DMS53 (cell line): Measurements from ENCODE around the gene ADORA2A.

Experiments
- DNase-seq: peaks from one replicate; lab custom pipeline; 2025; lab: John Stamatoyannopoulos, UW

ADORA2A gene

GRCh38 chr22:24418786-24419474, 8.5 kb upstream of the ADORA2A start:
- peak; percentile 51 for DNase-seq

- DNase-seq = peak; percentile 49
Observed at GRCh38 chr22:24419475-24419850, 7.9 kb upstream of the ADORA2A start.

- peak; percentile 70 for DNase-seq
Observed at GRCh38 chr22:24420072-24420976, 7.1 kb upstream of the ADORA2A start.

GRCh38 chr22:24420977-24421343, 6.4 kb upstream of the ADORA2A start:
- DNase-seq = no peak

- DNase-seq = peak; percentile 24
Observed at GRCh38 chr22:24421428-24421931, 5.9 kb upstream of the ADORA2A start.

- DNase-seq = no peak
Observed at GRCh38 chr22:24422102-24422665, 5.2 kb upstream of the ADORA2A start.

GRCh38 chr22:24423519-24424000, 3.8 kb upstream of the ADORA2A start:
- peak; percentile 43 for DNase-seq

- DNase-seq = peak; percentile 38
Observed at GRCh38 chr22:24424001-24424900, 3.1 kb upstream of the ADORA2A start.

- no peak for DNase-seq
Observed at GRCh38 chr22:24424901-24425775, 2.3 kb upstream of the ADORA2A start.

GRCh38 chr22:24426436-24426835, 963 bp upstream of the ADORA2A start:
- DNase-seq = no peak

GRCh38 chr22:24426851-24427499, 424 bp upstream of the ADORA2A start:
- no peak for DNase-seq

- no peak for DNase-seq
Observed at GRCh38 chr22:24428751-24429410, 1.5 kb downstream of the ADORA2A start.

GRCh38 chr22:24429411-24430365, 2.3 kb downstream of the ADORA2A start:
- DNase-seq = no peak

- no peak for DNase-seq
Observed at GRCh38 chr22:24430431-24431308, 3.3 kb downstream of the ADORA2A start.

GRCh38 chr22:24431309-24432034, 4.1 kb downstream of the ADORA2A start:
- DNase-seq = no peak

- DNase-seq = no peak
Observed at GRCh38 chr22:24432059-24432853, 4.9 kb downstream of the ADORA2A start.
